NCI-H69 (cell line): ENCODE data around the gene SHROOM3.
"Not testable (repeated sequence)": the region's sequence is repeated elsewhere in the genome, so short reads cannot be mapped to it uniquely, and the experiment has no call there.

ENCODE experiments used
- DNase-seq: peaks from one replicate; lab custom pipeline; 2025; lab: John Stamatoyannopoulos, UW

Gene SHROOM3

DNA sequence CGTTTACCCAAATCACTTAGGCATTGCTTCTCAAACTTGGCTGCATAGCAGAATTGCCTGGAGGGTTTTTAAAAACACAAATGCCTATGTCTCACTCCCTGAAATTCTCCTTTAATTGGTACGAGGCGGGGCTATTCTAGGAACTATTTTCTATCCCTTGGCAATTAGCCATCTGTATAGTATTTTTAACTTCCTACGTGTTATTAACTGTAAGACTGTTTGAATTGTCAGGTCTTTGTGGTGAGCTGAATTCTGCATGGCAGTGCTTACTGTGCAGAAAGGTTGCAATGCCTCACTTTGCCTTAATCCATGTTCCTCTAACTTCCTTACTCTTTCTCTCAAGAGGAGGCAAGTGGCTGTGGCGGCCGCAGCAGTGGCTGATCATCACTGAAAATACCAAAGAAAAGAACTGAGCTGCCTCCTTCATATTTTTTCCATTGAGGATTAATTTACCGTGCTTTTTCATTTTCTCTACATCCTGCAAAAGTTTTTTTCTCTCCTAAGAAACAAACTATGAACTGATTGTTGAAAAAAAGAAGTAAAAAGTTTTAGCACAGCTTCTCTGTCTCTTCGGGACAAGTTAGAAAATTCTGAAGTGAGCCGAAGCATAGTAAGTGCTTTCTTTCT is at the start of gene SHROOM3:
TSS of gene SHROOM3 (plus strand) at position 329 of the 627 bp plus-strand sequence. CDS start 824 bp downstream, outside the sequence.
- DNase-seq = peak; percentile 60

GRCh38 chr4:76385974-76386373 is 49.1 kb upstream of the SHROOM3 start:
- no peak for DNase-seq

DNA sequence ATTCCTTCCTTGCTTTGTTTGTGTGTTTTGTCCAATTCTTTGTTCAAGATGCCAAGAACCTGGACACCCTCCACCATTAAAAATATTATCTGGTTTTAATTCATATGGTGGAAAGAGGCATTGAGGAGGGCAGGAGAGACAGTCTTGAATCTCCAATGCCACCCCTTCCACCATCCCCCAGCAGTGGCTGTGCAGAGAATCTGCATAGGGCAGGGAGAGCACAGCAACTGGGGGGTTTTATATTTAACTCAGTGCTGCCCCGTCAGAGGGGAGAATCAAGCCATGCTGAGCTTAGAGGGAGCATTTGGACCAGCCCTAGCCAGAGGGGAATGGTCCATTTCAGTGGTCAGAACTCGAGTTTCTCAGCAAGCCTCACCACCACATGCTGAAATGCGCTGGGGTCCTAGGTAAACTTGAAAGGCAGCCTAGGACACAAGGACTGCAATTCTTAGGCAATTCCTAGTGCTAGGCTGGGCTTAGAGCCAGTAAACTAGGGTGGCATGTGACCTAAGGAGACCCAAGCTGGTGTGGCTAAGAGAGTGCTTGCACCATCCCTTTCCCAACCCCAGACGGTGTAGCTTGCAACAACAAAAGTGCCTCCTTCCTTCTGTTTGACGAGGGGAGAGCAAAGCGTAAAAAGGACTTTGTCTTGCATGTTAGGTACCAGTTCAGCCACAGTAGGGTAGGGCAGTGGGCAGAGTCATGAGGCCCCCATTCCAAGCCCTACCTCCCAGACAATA is 48.3 kb upstream of the SHROOM3 start:
- no peak for DNase-seq

DNA sequence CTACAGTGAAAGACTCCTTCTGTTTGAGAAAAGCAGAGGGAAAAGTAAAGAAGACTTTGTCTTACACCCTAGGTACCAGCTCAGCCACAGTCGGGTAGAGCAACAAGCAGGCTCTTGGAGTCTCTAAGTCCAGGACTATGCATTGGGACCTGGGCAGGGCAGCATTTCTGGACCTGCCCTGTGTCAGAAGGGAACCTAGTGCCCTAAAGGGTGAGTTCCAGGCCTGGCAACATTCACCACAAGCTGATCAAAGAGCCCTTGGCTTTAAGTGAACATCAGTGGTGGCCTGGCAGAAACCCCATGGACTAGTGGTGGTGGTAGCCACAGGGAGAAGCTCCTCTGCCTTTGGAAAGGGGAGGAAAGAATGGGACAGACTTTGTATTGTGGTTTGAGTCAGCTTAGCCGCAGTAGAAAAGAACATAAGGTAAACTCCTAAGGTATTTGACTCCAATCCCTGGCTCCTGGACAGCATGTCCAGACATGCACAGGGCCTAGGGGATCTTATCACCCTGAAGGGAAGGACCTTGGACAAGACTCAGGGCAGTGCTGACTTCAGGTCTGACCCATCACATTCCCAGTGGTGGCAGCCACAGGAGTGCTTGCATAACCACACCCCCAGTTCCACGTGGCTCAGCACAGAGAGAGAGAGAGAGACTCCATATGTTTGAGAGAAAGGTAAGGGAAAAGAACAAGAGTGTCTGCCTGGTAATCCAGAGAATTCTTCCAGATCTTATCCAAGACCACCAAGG is 46.7 kb upstream of the SHROOM3 start:
- DNase-seq = no peak

- no peak for DNase-seq
Measured at GRCh38 chr4:76401654-76402053, 33.4 kb upstream of the SHROOM3 start.

GRCh38 chr4:76406081-76406480 is 28.9 kb upstream of the SHROOM3 start:
- DNase-seq = no peak

- no peak for DNase-seq
Measured at GRCh38 chr4:76407440-76408119, 27.4 kb upstream of the SHROOM3 start.

DNA sequence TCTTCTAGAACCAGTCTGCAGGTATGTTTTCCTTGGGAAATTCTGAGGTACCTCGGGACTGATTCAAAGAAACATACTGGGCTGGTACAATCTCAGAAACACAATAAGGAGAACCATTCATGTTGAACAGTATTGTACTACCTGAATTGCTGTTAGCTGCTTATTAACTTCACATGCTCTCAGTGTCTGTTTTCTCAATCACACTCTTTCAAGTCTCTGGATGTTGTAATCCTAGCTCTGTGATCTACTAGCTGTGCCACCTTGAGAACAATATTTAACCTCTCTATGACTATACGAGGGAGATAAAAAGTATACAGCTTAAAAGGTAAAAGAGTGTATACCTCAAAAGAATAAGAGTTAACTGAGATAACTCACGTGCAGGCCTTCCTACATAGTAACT is 24.4 kb upstream of the SHROOM3 start:
- no peak for DNase-seq

GRCh38 chr4:76420188-76420761 is 14.8 kb upstream of the SHROOM3 start:
- DNase-seq = peak; percentile 70

DNA sequence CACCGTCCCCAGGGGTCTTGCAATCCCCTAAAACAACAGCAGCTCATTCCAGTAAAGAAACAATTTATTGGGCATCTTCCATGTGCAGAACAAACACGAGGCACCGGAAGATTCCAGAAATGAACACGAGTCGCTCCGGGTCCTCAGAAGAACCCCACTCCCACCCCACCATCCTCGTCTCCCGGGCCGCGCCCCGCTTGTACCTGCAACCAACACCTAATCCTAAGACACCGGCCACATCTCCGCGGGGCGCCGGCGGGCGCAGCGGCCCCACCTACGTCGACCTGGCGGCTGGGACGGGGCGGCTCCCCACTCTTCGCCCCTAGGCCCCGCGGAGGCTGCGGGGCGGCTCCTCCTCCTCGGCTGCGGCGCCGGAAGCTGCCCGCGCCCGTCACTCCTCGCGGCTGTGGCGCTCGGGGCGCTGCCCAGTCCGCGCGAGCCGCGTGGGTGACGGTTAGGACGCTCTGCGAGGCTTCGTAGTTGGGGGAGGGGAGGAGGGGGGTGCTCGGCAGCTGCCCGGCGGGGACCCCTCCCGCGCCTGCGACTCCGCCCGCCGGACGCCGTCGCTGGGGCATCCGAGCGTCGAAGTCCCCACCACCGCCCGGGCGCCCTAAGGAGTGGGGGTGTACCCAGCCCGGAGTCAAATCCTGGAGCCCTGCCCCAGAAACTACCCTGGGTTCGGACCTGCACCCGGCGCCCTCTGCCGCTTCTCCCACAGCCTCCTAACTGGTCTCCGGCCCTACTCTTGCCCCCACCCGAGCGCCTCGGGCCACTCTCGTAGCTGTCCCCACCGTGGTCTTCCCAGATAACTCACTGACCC is 14.1 kb upstream of the SHROOM3 start, which contains the start of gene CCDC158:
TSS of gene CCDC158 (minus strand) at position 380 of the 820 bp plus-strand sequence. CDS start 17,934 bp downstream, outside the sequence.
- DNase-seq = peak; percentile 72

- DNase-seq = not testable (repeated sequence)
Measured at GRCh38 chr4:76423159-76423558, 11.9 kb upstream of the SHROOM3 start.

GRCh38 chr4:76426272-76426671 is 8.8 kb upstream of the SHROOM3 start:
- DNase-seq = peak; percentile 29

- no peak for DNase-seq
Measured at GRCh38 chr4:76429636-76430035, 5.4 kb upstream of the SHROOM3 start.

DNA sequence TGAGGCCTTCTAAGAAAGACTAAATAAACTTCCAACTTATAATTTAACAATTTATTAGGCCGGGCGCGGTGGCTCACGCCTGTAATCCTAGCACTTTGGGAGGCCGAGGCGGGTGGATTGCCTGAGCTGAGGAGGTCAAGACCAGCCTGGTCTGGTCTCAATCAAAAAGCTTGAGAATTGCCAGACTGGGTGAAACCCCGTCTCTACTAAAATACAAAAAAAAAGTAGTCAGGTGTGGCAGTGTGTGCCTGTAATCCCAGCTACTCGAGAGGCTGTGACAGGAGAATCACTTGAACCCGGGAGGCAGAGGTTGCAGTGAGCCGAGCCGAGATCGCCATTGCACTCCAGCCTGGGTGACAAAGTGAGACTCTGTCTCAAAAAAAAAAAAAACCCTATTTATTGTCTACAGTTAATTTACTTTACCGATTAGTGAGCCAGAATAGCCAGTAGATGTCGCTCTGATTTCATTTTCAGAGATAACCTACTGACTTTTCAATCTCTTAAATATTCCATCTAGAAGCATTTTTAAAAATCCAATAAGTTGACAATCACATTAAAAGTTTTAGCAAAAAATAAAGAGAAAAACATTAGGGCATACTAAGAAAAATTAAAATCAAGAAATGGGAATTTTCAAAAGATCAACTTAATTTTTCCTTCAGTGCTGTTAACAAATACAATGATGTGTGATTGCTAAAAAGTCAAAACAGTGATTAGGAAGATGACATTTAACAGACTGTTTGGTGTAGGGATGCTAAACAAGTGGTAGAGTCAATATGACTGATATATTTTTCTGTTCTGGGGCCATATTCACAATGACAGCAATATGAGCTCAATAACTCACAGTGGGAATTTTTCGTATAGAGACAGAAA is 4.3 kb upstream of the SHROOM3 start:
- DNase-seq = peak; percentile 61

DNA sequence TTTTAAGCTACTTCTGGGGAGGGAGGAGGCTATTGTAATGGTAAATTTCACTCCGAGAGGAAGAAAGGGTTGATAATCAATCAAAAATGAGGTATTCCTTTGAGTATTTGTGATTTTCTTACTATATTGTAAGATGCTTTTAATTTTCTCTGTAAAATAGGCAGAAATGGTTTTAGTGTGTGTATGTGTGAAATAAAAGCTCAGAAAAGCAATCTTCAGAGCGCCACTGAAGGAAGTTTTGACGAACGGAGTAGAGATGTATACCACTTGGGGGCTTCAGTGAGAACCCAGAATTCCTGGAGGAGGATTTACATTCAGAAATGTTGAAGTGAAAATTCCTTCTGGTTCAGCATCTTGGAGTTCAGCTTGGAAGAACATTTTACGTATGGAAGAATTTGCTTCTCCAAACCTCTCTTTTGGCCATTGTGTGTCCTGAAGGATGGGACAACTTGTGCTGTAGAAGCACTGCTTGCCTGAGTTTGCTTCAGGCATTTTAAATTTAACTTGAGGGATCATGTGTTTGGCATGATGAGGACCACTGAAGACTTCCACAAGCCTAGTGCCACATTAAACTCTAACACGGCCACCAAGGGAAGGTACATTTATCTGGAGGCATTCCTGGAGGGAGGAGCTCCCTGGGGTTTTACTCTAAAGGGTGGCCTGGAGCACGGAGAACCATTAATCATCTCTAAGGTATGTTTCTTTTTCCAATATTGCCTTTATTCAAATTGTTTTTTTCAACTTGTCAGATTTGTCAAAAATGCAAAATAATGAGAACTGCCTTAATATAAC is 695 bp downstream of the SHROOM3 start:
- DNase-seq = peak; percentile 5

DNA sequence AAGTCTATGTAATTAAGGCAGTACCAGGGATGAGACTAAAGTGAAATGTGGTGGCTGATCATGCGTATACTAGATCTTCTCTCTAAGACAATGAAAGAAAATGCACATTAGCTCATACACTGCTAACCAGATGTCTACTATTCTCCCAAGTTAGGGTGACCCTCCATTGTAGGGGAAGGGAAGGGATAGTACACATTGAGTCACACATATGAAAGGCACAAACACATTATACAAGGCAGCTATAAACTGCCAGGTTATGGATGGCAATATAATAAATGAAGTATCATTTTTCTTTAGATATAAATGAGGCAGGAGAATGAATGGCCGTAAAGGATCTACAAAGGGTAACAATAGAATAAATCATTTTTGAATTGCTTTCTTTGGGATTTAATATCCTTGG is 4.5 kb downstream of the SHROOM3 start:
- DNase-seq = no peak

DNA sequence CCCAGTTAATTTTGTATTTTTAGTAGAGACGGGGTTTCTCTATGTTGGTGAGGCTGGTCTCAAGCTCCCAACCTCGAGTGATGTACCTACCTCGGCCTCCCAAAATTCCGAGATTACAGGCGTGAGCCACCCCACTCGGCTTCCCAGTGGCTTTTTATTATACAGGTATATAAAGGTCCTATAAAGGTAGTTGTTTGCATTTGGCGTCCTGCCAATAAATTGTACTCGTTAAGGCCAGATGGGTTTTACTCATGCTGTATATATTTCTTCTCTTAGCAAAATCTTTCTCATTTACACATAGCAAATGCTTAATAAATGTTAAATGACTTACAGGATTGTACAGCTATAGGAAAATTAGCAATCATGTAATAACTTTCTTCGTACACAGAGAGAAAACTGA is 6.9 kb downstream of the SHROOM3 start:
- DNase-seq = peak; percentile 44

DNA sequence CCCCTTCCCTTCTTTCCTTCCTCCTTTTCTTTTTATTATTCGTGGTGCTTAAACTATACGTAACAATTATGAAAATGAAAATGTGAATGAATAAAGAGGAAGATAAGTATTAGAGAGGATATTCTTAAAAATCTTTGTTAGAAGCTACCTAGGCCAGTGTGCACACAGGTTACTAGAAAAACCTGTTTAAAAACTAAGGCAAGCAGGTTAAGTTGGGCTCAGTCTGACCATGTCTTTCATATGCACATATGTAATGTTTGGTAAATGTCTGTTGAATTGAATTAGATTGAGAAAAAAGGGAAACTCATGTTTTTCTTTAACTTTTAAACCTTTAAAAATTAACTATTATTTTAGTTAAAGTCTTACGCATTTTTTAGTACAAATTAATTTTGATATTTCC is 7.8 kb downstream of the SHROOM3 start:
- no peak for DNase-seq

DNA sequence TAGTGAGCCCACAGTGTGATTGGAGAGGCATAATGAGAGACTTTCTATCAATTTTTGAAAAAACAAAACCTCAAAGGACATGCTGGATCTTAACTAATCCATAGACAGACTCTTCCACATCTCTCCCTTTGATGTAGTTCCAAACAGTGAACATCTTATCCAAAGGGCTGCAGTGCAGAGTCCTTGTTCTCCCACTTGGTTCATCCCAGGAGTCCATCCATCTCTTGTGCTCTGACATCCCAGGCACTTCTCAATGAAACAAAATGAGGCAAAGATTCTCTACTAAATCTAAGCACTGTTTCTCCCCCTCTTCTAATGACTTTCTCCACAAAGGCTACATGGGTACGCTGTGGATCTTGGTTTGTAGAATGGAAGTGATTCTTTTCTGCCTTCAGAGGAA is 8.3 kb downstream of the SHROOM3 start:
- no peak for DNase-seq
